Measurements from ENCODE around the gene PELI3.
A peak's percentile ranks its signal among the peaks of the same experiment; 100 is the strongest.

The PELI3 gene

GRCh38 chr11:66467756-66468155 is 1.1 kb downstream of the PELI3 start:
- Histone ChIP-seq H3K4me2 (ENCODE audit: low read length) (peak overlapping the region; percentile 92), H3K36me3 (ENCODE audit: insufficient read depth, low read length) (no peaks in the 10 kb centered on the region), H3K9ac (ENCODE audit: low read depth, low read length) (peak overlapping the region; percentile 67), H3K4me1 (ENCODE audit: control insufficient read depth, insufficient read depth, low read length) (peaks cover 6% of the 10 kb centered on the region), H3K4me3 (ENCODE audit: low read length) (peak overlapping the region; percentile 77), H3K9me3 (replicated peaks; ENCODE audit: low read length) (no peaks in the 10 kb centered on the region), H3K27me3 (ENCODE audit: control insufficient read depth, insufficient read depth, low read length) (peaks cover 7% of the 10 kb centered on the region)

- H3K4me3 ChIP-seq (ENCODE audit: low read length): no peak overlapping the region
- H3K9me3 ChIP-seq (replicated peaks; ENCODE audit: low read length): no peaks in the 10 kb centered on the region
- no peak overlapping the region for H3K9ac ChIP-seq (ENCODE audit: low read depth, low read length)
- peaks cover 7% of the 10 kb centered on the region for H3K27me3 ChIP-seq (ENCODE audit: control insufficient read depth, insufficient read depth, low read length)
- peaks cover 6% of the 10 kb centered on the region for H3K4me1 ChIP-seq (ENCODE audit: control insufficient read depth, insufficient read depth, low read length)
- no peaks in the 10 kb centered on the region for H3K36me3 ChIP-seq (ENCODE audit: insufficient read depth, low read length)
- H3K4me2 ChIP-seq (ENCODE audit: low read length): no peak overlapping the region
These were observed 2.0 kb downstream of the PELI3 start for GRCh38 chr11:66468691-66469090.

- H3K27me3 ChIP-seq (ENCODE audit: control insufficient read depth, insufficient read depth, low read length): peaks cover 7% of the 10 kb centered on the region
These were observed 2.7 kb downstream of the PELI3 start for GRCh38 chr11:66469441-66469840.

DNA sequence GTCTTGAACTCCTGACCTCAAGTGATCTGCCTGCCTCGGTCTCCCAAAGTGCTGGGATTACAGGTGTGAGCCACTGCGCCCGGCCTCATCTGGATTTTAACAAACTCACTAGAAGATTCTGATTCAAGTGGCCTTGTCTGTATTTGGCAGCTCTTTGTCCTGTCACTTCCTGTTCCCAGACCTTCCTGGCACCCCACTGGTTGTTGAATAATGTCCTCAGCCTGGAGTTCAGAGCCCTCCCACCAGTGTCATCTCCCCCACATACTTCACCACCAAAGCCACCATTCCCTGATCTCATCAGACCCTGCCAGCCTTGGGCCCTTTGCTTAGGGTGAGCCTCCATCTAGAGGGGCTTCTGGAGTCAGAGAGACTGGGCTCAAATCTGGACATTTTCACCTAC is 3.3 kb downstream of the PELI3 start:
- Histone ChIP-seq H3K4me1 (ENCODE audit: control insufficient read depth, insufficient read depth, low read length) (peaks cover 6% of the 10 kb centered on the region), H3K4me2 (ENCODE audit: low read length) (no peak overlapping the region), H3K36me3 (ENCODE audit: insufficient read depth, low read length) (peaks cover 3% of the 10 kb centered on the region), H3K27me3 (ENCODE audit: control insufficient read depth, insufficient read depth, low read length) (peaks cover 3% of the 10 kb centered on the region), H3K9ac (ENCODE audit: low read depth, low read length) (no peak overlapping the region), H3K9me3 (replicated peaks; ENCODE audit: low read length) (no peaks in the 10 kb centered on the region), H3K4me3 (ENCODE audit: low read length) (no peak overlapping the region)

More at GRCh38 chr11:66469441-66469840, 2.7 kb downstream of the PELI3 start:
- Histone ChIP-seq H3K9ac (ENCODE audit: low read depth, low read length) (no peak overlapping the region), H3K4me3 (ENCODE audit: low read length) (no peak overlapping the region), H3K36me3 (ENCODE audit: insufficient read depth, low read length) (peaks cover 3% of the 10 kb centered on the region), H3K9me3 (replicated peaks; ENCODE audit: low read length) (no peaks in the 10 kb centered on the region), H3K4me2 (ENCODE audit: low read length) (no peak overlapping the region), H3K4me1 (ENCODE audit: control insufficient read depth, insufficient read depth, low read length) (peaks cover 6% of the 10 kb centered on the region)

DNA sequence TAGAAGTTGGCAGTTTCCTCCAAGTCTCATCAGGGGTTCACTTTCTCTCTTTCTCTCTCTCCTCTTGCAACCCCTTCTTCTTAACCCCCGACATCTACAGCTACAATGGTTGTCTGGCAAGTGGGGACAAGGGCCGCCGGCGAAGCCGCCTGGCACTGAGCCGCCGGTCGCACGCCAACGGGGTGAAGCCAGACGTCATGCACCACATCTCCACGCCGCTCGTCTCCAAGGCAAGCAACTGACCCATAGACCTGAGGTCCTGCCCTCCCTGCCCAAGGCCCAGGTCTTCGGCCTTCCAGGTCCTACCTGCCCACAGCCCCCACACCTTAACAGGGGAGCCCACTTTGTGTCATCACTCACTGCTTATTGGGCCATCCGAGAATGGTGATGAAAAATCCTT is 4.4 kb downstream of the PELI3 start:
- H3K9me3 ChIP-seq (replicated peaks; ENCODE audit: low read length): no peaks in the 10 kb centered on the region
- H3K9ac ChIP-seq (ENCODE audit: low read depth, low read length): no peak overlapping the region
- peaks cover 3% of the 10 kb centered on the region for H3K36me3 ChIP-seq (ENCODE audit: insufficient read depth, low read length)
- no peak overlapping the region for H3K4me3 ChIP-seq (ENCODE audit: low read length)
- no peak overlapping the region for H3K4me2 ChIP-seq (ENCODE audit: low read length)
- H3K27me3 ChIP-seq (ENCODE audit: control insufficient read depth, insufficient read depth, low read length): no peaks in the 10 kb centered on the region
- H3K4me1 ChIP-seq (ENCODE audit: control insufficient read depth, insufficient read depth, low read length): peaks cover 6% of the 10 kb centered on the region

- H3K4me1 ChIP-seq (ENCODE audit: control insufficient read depth, insufficient read depth, low read length): peaks cover 6% of the 10 kb centered on the region
- H3K36me3 ChIP-seq (ENCODE audit: insufficient read depth, low read length): peaks cover 3% of the 10 kb centered on the region
- no peak overlapping the region for H3K4me3 ChIP-seq (ENCODE audit: low read length)
- no peak overlapping the region for H3K4me2 ChIP-seq (ENCODE audit: low read length)
- H3K9me3 ChIP-seq (replicated peaks; ENCODE audit: low read length): no peaks in the 10 kb centered on the region
- H3K9ac ChIP-seq (ENCODE audit: low read depth, low read length): no peak overlapping the region
- H3K27me3 ChIP-seq (ENCODE audit: control insufficient read depth, insufficient read depth, low read length): no peaks in the 10 kb centered on the region
These were observed 5.3 kb downstream of the PELI3 start for GRCh38 chr11:66472054-66472453.

DNA sequence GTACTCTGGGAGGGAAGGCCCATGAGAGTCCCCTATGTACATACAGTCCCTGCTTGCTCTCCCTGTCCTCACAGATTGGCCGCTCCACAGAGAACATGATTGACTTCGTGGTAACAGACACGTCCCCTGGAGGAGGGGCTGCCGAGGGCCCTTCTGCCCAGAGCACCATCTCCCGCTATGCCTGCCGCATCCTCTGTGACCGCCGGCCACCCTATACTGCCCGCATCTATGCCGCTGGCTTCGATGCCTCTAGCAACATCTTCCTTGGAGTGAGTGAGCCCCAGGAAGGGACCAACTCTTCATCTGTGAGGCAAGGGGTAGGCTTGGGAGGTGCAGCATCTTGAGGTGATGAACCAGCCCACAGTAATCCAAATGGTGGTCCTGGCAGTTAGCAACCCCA is 6.5 kb downstream of the PELI3 start:
- Histone ChIP-seq H3K36me3 (ENCODE audit: insufficient read depth, low read length) (peaks cover 3% of the 10 kb centered on the region), H3K9ac (ENCODE audit: low read depth, low read length) (no peak overlapping the region), H3K27me3 (ENCODE audit: control insufficient read depth, insufficient read depth, low read length) (no peaks in the 10 kb centered on the region)

GRCh38 chr11:66473608-66474515 is 7.2 kb downstream of the PELI3 start:
- Histone ChIP-seq H3K9me3 (replicated peaks; ENCODE audit: low read length) (no peaks in the 10 kb centered on the region), H3K27me3 (ENCODE audit: control insufficient read depth, insufficient read depth, low read length) (no peaks in the 10 kb centered on the region), H3K4me2 (ENCODE audit: low read length) (no peak overlapping the region), H3K4me3 (ENCODE audit: low read length) (no peak overlapping the region), H3K36me3 (ENCODE audit: insufficient read depth, low read length) (peaks cover 3% of the 10 kb centered on the region), H3K9ac (ENCODE audit: low read depth, low read length) (no peak overlapping the region), H3K4me1 (ENCODE audit: control insufficient read depth, insufficient read depth, low read length) (peaks cover 3% of the 10 kb centered on the region)

More for the DNA sequence above, 6.5 kb downstream of the PELI3 start:
- Histone ChIP-seq H3K4me3 (ENCODE audit: low read length) (no peak overlapping the region), H3K4me1 (ENCODE audit: control insufficient read depth, insufficient read depth, low read length) (no peaks in the 10 kb centered on the region), H3K4me2 (ENCODE audit: low read length) (no peak overlapping the region), H3K9me3 (replicated peaks; ENCODE audit: low read length) (no peaks in the 10 kb centered on the region)

- Histone ChIP-seq H3K27me3 (ENCODE audit: control insufficient read depth, insufficient read depth, low read length) (no peaks in the 10 kb centered on the region), H3K4me3 (ENCODE audit: low read length) (no peak overlapping the region), H3K4me1 (ENCODE audit: control insufficient read depth, insufficient read depth, low read length) (peaks cover 8% of the 10 kb centered on the region), H3K9ac (ENCODE audit: low read depth, low read length) (no peak overlapping the region), H3K9me3 (replicated peaks; ENCODE audit: low read length) (no peaks in the 10 kb centered on the region), H3K4me2 (ENCODE audit: low read length) (no peak overlapping the region), H3K36me3 (ENCODE audit: insufficient read depth, low read length) (peaks cover 3% of the 10 kb centered on the region)
These were observed 8.9 kb downstream of the PELI3 start for GRCh38 chr11:66475349-66476172.

DNA sequence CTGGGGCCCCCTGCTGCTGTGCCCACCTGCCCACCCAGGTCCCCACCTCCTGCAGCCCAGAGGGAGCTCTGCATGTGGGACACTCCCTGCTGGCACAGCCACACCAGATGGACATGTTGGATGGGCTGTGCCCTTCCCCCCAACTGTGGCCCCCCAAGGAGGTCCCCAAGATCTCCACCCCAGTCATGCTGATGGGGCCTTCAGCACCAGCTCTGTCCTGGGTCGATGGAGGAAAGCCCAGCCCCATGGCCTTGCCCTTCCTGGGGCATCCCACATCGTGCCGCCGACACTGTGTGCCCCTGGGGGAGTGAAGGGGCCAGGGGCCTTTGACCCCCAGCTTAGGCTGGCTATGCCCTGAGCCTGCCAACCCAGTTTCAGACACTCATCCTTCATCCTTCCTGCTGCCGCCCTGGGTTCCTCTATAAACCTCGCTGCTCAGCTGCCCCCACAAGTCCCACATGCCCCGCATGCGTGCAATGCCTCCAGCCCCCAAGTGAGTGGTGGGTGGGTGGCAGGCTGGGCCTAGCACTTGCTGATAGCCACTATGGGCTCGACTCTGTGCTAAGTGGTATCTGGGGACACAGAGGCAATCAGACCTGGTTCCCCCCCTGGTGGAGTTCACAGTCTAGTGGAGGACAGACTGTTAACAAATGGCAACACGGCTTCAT is 9.6 kb downstream of the PELI3 start:
- Histone ChIP-seq H3K4me3 (ENCODE audit: low read length) (no peak overlapping the region), H3K36me3 (ENCODE audit: insufficient read depth, low read length) (peaks cover 3% of the 10 kb centered on the region), H3K27me3 (ENCODE audit: control insufficient read depth, insufficient read depth, low read length) (no peaks in the 10 kb centered on the region)

GRCh38 chr11:66476841-66477251 is 10.1 kb downstream of the PELI3 start:
- H3K4me3 ChIP-seq (ENCODE audit: low read length): no peak overlapping the region
- H3K4me2 ChIP-seq (ENCODE audit: low read length): no peak overlapping the region
- H3K36me3 ChIP-seq (ENCODE audit: insufficient read depth, low read length): peaks cover 3% of the 10 kb centered on the region
- H3K27me3 ChIP-seq (ENCODE audit: control insufficient read depth, insufficient read depth, low read length): no peaks in the 10 kb centered on the region
- no peaks in the 10 kb centered on the region for H3K9me3 ChIP-seq (replicated peaks; ENCODE audit: low read length)
- H3K9ac ChIP-seq (ENCODE audit: low read depth, low read length): no peak overlapping the region
- H3K4me1 ChIP-seq (ENCODE audit: control insufficient read depth, insufficient read depth, low read length): peaks cover 12% of the 10 kb centered on the region

More for the DNA sequence above, 9.6 kb downstream of the PELI3 start:
- Histone ChIP-seq H3K4me1 (ENCODE audit: control insufficient read depth, insufficient read depth, low read length) (peaks cover 12% of the 10 kb centered on the region), H3K4me2 (ENCODE audit: low read length) (no peak overlapping the region), H3K9ac (ENCODE audit: low read depth, low read length) (no peak overlapping the region), H3K9me3 (replicated peaks; ENCODE audit: low read length) (no peaks in the 10 kb centered on the region)

Measured in skeletal muscle satellite cell (primary cell).